WERI-Rb-1 (cell line): ENCODE data around the gene ABHD17C.

Experiments
- DNase-seq: peaks from one replicate; pipeline ENCODE4 v3.0.0-alpha.2; 2020
- H3K27ac ChIP-seq: fragments of 250-450 bp; sonication (Bioruptor Pico); 2 replicates; pipeline ENCODE4 v1.5.1; 2020; ENCODE audit warnings: mild to moderate bottlenecking, moderate library complexity
- H3K27me3 ChIP-seq: fragments of 250-450 bp; sonication (Bioruptor Pico); 2 replicates; pipeline ENCODE4 v1.5.1; 2021; ENCODE audit warnings: mild to moderate bottlenecking, low read depth, moderate library complexity; ENCODE audit not compliant: insufficient read depth, severe bottlenecking
- H3K36me3 ChIP-seq: fragments of 250-450 bp; sonication (Bioruptor Pico); 2 replicates; pipeline ENCODE4 v1.5.1; 2020; ENCODE audit warnings: mild to moderate bottlenecking, moderate library complexity
- H3K4me3 ChIP-seq: 2 replicates; pipeline ENCODE4 v1.5.1; 2011; ENCODE audit warnings: low read depth, mild to moderate bottlenecking, control low read depth, low read length
- H3K9me3 ChIP-seq: fragments of 250-450 bp; sonication (Bioruptor Pico); 2 replicates; pipeline ENCODE4 v1.5.1; 2021; ENCODE audit warnings: mild to moderate bottlenecking, moderate library complexity; ENCODE audit not compliant: severe bottlenecking
- TF ChIP-seq, protein P1 (sequence below): IDR thresholded peaks from 2 replicates; pipeline ENCODE4 v1.5.1; 2011; ENCODE audit warnings: low read depth, mild to moderate bottlenecking, control low read depth, inconsistent platforms, low read length

ABHD17C gene

DNA sequence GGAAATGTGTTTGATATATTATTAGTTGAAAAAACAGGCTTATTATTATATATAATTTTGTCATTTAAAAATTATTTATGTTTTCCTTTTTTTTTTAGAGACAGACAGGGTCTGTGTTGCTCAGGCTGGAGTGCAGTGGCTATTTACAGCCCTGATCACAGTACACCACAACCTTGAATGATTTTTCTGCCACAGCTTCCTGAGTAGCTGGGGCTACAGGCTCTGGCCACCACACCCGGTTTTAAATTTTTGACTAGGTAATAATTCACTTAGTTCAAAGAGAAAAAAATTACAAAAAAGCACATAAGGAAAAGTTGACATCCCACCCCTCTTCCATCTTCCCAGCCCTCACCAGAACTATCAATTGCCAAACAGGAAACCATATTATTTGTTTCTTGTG lies 79.4 kb downstream of the ABHD17C start:
- no peak for DNase-seq
- H3K9me3 ChIP-seq: no peaks in the 10 kb centered on the region
- no peak overlapping the region for H3K27ac ChIP-seq
- peaks cover 17% of the 10 kb centered on the region for H3K27me3 ChIP-seq
- H3K36me3 ChIP-seq: no peaks in the 10 kb centered on the region
- no peak overlapping the region for H3K4me3 ChIP-seq
- TF ChIP-seq, protein P1, sequence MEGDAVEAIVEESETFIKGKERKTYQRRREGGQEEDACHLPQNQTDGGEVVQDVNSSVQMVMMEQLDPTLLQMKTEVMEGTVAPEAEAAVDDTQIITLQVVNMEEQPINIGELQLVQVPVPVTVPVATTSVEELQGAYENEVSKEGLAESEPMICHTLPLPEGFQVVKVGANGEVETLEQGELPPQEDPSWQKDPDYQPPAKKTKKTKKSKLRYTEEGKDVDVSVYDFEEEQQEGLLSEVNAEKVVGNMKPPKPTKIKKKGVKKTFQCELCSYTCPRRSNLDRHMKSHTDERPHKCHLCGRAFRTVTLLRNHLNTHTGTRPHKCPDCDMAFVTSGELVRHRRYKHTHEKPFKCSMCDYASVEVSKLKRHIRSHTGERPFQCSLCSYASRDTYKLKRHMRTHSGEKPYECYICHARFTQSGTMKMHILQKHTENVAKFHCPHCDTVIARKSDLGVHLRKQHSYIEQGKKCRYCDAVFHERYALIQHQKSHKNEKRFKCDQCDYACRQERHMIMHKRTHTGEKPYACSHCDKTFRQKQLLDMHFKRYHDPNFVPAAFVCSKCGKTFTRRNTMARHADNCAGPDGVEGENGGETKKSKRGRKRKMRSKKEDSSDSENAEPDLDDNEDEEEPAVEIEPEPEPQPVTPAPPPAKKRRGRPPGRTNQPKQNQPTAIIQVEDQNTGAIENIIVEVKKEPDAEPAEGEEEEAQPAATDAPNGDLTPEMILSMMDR: no peak

DNA sequence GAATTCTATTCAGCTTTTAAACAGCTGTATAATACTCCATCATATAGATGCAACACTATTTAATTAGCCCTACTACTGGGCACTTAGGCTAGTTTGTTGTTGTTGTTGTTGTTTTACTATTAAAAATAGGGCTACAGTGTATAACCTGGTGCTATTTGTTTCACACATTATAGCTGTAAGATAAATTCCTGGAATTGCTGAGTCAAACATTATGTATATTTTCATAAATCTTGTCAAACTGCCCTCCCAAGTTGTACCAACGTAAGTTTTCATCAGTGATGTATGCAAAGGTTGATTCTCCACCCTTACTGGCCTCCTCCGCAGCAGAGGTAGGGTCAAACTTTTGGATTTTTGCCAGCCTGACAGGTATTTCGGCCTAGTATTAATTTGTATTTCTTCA lies 80.2 kb downstream of the ABHD17C start:
- no peak overlapping the region for H3K27ac ChIP-seq
- H3K4me3 ChIP-seq: no peak overlapping the region
- H3K9me3 ChIP-seq: no peaks in the 10 kb centered on the region
- H3K36me3 ChIP-seq: no peaks in the 10 kb centered on the region
- no peak for DNase-seq
- H3K27me3 ChIP-seq: peaks cover 26% of the 10 kb centered on the region
- TF ChIP-seq, protein P1: no peak

DNA sequence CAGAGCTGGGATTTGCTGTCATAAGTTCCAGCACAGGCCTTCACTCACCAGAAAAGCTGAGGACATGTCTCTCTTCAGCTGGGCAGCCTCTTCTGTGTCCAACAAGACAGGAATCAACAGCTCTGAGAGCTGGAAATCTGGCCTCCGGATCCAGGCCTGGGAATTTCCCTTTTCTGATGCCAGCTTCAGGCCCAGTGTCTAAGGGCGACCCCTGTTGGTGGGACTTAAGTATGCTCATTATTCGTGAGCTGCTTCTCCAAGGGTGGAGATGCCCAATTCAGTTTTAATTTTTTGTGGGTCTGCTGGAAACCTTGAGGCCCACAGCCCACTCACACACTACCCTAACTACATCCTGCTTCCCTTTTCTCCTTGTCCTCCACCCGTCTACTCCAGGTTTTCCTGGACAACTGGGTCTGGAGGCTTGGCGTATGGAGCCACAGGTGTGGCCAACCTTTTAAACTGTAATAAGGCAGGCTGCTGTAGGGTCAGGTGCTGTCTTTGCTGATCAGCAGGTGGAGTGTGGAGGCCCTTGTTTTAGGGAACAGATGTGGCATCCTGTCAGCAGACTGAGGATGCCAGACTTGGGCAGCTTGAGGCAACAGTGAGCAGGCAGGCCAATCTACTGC lies 81.4 kb downstream of the ABHD17C start:
- H3K4me3 ChIP-seq: no peak overlapping the region
- H3K36me3 ChIP-seq: no peaks in the 10 kb centered on the region
- no peak overlapping the region for H3K27ac ChIP-seq
- H3K9me3 ChIP-seq: no peaks in the 10 kb centered on the region
- H3K27me3 ChIP-seq: peaks cover 37% of the 10 kb centered on the region
- peak; percentile 72 for DNase-seq
- TF ChIP-seq, protein P1: peak; percentile 85

DNA sequence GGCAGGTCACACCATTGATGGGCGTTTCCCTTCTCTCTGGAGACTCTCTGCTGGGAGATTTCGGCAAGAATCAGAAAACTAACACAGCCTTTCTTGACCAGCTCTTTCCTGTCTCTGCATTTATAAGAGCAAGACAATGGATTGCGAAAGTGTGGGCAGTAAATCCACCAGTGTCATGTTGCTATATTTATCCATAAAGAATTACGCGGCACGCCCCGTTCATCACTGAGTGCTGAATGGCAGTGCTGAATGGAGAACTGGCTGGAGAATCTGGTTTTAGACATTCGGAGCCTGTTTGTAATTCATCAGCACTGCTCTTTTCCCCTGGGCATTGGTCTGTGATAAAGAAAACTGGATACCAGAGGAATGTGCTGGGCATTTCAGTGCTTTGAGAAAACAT lies 82.0 kb downstream of the ABHD17C start:
- no peak overlapping the region for H3K4me3 ChIP-seq
- no peaks in the 10 kb centered on the region for H3K36me3 ChIP-seq
- H3K27me3 ChIP-seq: peaks cover 37% of the 10 kb centered on the region
- TF ChIP-seq, protein P1: no peak
- DNase-seq: no peak
- H3K9me3 ChIP-seq: no peaks in the 10 kb centered on the region
- no peak overlapping the region for H3K27ac ChIP-seq

DNA sequence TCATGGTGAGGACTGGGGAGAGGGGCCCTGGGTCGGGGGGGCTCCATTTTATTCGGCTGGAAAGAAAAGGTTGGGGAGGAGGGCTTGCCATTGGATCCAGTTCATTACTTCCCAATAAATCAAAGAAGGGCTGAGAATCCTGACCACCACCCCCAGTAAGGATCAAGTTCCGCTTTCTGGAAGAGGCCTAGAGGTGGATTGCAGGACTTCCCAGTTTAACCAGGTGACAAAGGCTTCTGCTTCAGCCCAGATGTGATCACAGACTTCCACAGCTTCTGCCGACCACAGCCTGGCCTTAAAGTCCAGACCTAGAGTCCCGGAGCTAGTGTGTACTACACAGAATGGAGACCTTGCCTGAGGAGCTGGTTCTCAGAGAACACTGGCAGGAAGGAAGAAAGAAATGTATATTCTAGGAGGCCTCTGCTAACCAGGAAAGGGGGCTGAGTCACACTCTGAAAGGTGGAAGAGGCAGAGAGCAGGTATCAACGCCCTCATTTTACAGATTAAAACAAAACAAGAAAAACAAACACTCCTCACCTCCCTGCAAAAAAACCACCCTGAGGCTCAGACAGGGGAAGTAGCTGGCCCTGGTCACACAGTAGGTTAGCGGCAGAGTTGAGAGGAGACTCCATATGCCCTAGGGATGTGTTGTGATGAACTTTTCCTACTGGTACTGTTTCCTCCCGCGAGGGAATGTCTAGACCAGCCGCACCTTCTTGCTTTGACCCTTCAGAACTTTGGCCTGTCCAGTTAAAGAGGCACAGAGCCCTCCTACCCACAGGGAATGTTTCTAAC lies 82.9 kb downstream of the ABHD17C start:
- Histone ChIP-seq H3K4me3 (no peak overlapping the region), H3K36me3 (no peaks in the 10 kb centered on the region), H3K27me3 (peaks cover 37% of the 10 kb centered on the region), H3K9me3 (no peaks in the 10 kb centered on the region), H3K27ac (no peak overlapping the region)
- TF ChIP-seq, protein P1: no peak
- no peak for DNase-seq
